GM18526 (cell line): ENCODE results near the gene PPM1A.

Experiments used
- POLR2A ChIP-seq: IDR thresholded peaks from 3 replicates; pipeline ENCODE4 v1.6.1; 2011; ENCODE audit not compliant: insufficient read length; ENCODE audit errors: extremely low read depth

Gene PPM1A

GRCh38 chr14:60275932-60276331 lies 26.9 kb downstream of the PPM1A start:
- TF ChIP-seq POLR2A = no peak

GRCh38 chr14:60276347-60276746 lies 27.3 kb downstream of the PPM1A start:
- TF ChIP-seq POLR2A = no peak

- no peak for TF ChIP-seq POLR2A
These were observed 28.7 kb downstream of the PPM1A start for GRCh38 chr14:60277605-60278190.

- no peak for TF ChIP-seq POLR2A
These were observed 29.3 kb downstream of the PPM1A start for GRCh38 chr14:60278350-60278749.

DNA sequence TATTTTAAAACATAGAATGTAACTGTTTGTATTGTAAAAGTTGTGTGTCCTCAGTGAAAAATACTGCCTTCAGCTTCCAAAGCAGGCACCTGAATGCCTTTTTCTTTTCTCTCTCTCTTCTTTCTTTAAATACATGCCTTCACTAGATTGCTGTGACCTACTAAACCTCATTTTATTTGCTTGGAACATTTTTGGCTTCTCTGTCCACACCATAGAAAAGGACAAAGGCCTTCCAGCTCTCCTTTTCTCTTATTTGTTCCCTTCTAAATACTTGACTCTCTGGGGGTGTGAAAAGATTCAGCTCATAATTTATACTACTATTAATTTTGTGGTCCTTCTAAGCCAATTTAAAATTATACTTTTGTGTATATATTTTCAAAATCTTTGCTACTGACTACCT lies 38.4 kb downstream of the PPM1A start:
- no peak for TF ChIP-seq POLR2A

DNA sequence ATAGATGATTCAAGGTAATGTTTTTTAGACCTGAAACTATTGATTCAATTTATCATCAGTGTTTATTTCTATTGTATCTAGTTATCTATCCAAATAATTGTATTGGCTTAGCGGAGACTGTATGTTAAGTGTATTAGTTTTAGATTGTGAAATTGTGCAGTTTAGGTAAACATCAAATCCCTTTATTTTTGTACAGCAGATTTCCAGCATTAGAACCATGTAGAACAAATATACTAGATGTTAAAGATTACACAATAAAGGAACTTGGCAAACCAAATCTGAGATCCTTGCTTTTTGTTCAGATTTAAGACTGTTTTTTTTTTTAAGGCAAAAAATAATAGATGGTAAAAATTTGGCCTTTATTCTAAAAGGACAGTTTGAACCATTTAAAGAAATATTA lies 39.3 kb downstream of the PPM1A start:
- TF ChIP-seq POLR2A = no peak

DNA sequence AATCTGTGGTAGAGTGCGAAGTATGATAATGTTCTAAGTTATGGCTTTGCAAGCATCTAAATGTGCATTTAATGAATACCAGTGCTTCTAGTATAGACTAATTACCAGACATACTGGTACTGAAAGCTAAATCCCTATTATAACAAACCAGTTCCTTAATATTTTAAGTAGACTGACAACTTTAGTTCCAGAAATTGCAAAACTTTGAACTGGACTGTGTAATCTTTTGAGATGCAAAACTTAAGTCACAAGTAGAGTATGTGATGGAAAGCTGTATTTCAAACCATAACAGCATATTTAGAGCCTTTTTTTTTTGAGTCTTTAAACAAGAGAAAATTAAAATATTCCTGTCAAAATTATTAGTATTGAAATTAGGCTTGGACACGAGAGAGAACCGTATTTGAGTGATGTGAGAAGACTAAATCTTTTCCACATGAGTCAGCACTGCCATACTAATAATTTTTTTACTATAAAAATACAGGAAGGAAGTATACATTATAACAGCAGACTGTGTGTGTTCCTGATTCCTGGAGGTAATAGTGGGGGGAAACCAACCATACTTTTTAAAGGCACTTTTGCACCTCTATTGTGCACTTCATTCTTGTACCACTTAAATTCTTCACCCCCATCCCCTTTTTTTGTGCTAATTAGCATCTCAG lies 45.5 kb downstream of the PPM1A start:
- TF ChIP-seq POLR2A = no peak

GRCh38 chr14:60300019-60300418 lies 51.0 kb downstream of the PPM1A start:
- no peak for TF ChIP-seq POLR2A

DNA sequence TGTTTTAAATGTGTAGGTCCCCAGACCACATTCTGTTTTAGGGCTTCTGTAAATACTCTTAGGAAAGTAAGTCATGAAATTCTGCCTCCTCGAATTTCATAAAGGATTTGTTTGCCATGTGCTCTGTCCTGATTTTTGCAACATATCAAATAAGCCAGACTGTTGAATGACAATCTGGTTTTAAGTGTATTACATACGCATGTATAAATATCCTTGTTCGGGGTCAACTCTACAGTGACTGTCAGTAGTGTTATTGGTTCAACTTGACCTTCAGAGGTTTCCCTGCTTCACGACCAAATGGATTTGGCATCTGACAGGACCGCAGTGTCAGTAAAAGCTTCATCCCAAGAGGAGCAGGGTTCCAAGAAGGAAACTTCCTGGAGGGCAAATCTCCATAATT lies 52.7 kb downstream of the PPM1A start:
- TF ChIP-seq POLR2A = no peak

- no peak for TF ChIP-seq POLR2A
These were observed 53.6 kb downstream of the PPM1A start for GRCh38 chr14:60302663-60303062.

DNA sequence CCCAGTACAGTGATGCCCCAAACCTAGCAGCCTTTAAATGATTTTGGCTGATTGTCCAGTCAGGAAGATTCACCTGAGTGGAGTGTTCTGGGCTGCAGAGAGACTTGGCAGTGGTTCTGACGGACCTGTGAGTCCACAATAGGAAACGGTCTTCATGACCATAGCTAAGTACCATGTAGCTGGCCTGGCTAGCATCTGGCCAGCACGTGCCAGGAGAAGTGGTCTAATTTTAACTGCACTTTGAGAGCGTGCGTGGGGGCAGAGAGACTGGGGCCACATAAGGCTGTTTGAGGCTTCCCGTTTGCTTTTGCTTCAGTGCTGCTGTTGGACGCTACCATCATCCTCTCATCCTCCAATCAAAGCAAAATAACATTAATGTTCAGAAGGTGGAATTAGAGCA lies 54.7 kb downstream of the PPM1A start:
- TF ChIP-seq POLR2A = no peak

- no peak for TF ChIP-seq POLR2A
These were observed 55.5 kb downstream of the PPM1A start for GRCh38 chr14:60304509-60304908.

DNA sequence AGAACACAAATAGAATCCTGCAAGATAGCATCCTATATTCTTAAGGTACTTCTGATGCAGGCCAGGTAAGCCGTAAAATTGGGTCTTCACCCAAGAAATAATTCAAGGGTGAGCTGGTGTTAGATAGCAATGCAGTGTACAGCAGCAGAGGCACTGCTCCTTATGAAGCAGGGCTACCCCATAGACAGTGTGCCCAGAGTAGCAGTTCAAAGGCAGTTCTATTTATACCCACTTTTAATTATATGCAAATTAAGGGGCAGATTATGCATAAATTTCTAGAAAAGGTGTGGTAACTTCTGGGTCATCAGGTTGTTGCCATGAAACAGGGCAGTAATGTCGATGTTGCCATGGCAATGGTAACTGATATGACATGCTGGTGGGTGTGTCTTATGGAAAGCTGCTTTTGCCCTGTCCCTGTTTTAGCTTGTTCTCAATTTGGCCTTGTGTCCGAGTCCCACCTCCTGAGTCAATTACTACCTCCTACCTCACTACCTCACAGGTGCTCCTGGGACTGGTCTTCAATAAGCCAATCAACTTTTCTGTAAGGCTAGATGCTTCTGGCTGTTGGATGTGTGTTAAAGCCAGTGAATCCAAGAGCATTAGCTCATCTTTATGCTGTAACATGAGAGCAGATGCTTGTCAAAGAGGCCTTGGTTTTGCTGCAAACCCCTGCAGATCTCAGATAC lies 61.0 kb downstream of the PPM1A start:
- TF ChIP-seq POLR2A = no peak

- TF ChIP-seq POLR2A = no peak
These were observed 62.4 kb downstream of the PPM1A start for GRCh38 chr14:60311417-60311816.

GRCh38 chr14:60313093-60313492 lies 64.1 kb downstream of the PPM1A start:
- TF ChIP-seq POLR2A = no peak

DNA sequence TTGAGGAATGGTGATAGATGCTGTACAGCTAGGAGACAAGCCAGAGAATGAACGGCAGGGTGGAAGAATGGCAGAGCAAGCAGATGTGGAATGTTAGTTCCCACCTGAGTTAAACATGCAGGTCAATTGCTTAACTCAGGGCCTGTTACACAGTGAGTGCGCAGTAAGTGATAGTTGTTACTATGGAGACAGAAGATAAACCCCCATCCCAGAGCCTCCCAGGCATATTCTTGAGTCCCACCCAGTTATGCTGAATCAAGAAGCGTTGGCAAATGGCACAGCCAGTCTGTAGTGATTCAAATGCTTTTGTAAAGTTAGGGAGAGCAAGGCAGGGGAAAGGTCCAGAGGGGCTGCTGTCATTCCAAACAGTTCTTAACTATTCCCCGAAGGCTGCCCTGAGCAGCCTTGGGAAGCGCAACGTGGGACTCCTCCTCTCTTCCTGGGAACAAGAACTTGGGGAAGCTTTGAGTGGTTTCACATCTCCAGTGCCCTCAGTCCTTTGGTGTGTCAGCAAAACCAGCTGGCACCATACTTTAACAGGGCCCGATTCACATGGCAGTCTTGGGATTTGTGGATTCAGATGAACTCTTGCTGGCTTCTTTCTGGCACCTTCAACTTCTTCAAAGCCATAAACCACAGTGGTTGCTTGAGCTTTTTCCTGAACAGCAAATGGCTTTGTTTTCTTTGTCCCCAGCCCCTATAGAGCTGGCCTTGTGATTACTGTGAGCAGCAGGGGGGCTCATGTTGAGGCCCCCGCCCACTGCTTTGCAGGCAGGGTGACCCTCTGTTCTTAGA lies 66.4 kb downstream of the PPM1A start:
- no peak for TF ChIP-seq POLR2A
